Stimulated activated naive CD8-positive, alpha-beta T cell treated with anti-CD3 and anti-CD28 coated beads, Interleukin-15, amount 100 ng/mL, for 72 hours (primary cell): ENCODE data around the gene TENT5C.

Experiments
- ATAC-seq: fragments of 150-1000 bp; cut with Tn5 transposase; 2 replicates; pipeline ENCODE4 v1.10.0; 2021; ENCODE audit warnings: mild to moderate bottlenecking, moderate library complexity
- DNase-seq, 2 donors: peaks; one replicate each; pipeline ENCODE4 v3.0.0; 2021 to 2022
- H3K27ac Mint-ChIP-seq, 2 donors: one replicate each; pipeline ENCODE4 v1.8.0; 2022; ENCODE audit warnings: mild to moderate bottlenecking in 2 of 2, mixed read lengths in 2 of 2, moderate library complexity in 2 of 2
- H3K27me3 Mint-ChIP-seq: one replicate; pipeline ENCODE4 v1.8.0; 2022; ENCODE audit warnings: mixed read lengths
- H3K4me1 Mint-ChIP-seq: one replicate; pipeline ENCODE4 v1.8.0; 2022; ENCODE audit warnings: mild to moderate bottlenecking, mixed read lengths
- H3K4me3 Mint-ChIP-seq, 2 donors: one replicate each; pipeline ENCODE4 v1.8.0; 2022; ENCODE audit warnings: mild to moderate bottlenecking in 2 of 2, mixed read lengths in 2 of 2, moderate library complexity in 1 of 2
- H3K9me3 Mint-ChIP-seq, 2 donors: one replicate each; pipeline ENCODE4 v1.8.0; 2022; ENCODE audit warnings: mixed read lengths in 2 of 2

TENT5C gene

DNA sequence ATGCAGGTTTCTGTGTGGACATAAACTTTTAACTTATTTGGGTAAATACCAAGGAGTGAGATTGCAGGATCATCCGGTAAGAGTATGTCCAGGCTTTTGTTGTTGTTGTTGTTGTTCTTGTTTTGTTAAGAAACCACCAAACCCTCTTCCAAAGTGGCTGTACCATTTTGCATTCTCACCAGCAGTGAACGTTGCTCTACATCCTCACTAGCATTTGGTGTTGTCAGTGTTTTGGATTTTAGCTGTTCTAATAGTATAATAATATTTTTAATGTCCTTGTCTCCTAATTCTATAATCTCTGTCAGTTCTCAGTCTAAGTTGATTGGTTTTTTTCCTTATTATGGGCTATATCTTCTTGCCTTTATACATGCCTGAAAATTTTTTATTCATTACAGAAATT lies 37.8 kb downstream of the TENT5C start:
- H3K9me3 Mint-ChIP-seq, result no peaks in the 10 kb centered on the region
- ATAC-seq, result no peak
- H3K4me3 Mint-ChIP-seq, result no peak overlapping the region
- peaks cover 47% of the 10 kb centered on the region for H3K27me3 Mint-ChIP-seq
- no peak for DNase-seq
- peaks cover 5% of the 10 kb centered on the region for H3K4me1 Mint-ChIP-seq
- H3K27ac Mint-ChIP-seq, result no peak overlapping the region

DNA sequence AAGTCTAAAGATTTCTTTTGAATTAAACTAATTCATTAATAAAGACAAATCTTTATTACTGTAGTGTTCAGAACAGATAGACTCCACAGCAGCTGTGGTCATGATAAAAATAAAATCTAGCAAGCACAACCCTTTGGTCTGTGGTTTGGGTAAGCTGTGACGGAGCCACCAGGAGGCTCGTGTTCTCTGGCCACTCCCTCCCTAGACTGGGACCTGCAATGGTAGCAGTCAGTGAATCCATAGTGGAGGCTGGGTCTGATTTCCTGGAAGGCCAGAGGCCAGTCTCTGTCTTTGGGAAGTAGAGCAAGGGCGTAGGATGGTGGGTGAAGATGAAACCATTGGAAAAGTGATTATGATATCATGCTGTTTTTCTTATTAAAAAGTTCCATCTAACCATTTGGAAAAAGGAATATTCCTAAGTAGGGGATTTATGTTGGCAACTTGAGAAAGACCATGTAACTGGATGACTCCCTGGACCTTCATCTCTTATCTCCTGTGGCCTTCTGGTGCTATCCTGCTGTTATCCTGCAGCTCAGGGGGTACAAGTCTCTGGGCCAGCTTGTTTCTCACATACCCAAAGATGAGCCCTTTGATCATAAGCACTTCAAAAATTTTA lies 39.0 kb downstream of the TENT5C start:
- Mint-ChIP-seq H3K4me1 (peaks cover 5% of the 10 kb centered on the region), H3K27ac (no peak overlapping the region), H3K27me3 (peaks cover 59% of the 10 kb centered on the region), H3K4me3 (no peak overlapping the region), H3K9me3 (no peaks in the 10 kb centered on the region)
- DNase-seq, result no peak
- ATAC-seq, result no peak

DNA sequence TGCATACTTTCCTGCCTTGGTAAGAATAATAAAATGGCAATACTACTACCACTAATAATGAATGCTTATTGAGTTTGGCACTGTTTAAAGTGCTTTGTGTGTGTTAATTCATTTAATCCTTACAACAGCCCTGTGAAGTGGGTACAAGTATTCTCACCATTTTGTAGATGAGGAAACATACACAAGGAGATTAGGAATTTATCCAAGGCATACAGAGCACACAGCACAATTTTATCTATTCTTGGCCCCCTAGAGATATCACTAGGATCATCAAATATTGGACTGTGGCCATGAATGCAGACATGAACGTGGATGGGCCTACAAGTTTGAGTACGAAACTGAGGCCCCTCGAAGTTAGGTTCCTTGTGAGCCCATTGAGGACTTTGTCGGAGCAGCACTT lies 39.5 kb downstream of the TENT5C start:
- Mint-ChIP-seq H3K27me3 (peaks cover 63% of the 10 kb centered on the region), H3K4me3 (no peak overlapping the region), H3K9me3 (no peaks in the 10 kb centered on the region), H3K4me1 (peaks cover 5% of the 10 kb centered on the region), H3K27ac (no peak overlapping the region)
- no peak for DNase-seq
- no peak for ATAC-seq

DNA sequence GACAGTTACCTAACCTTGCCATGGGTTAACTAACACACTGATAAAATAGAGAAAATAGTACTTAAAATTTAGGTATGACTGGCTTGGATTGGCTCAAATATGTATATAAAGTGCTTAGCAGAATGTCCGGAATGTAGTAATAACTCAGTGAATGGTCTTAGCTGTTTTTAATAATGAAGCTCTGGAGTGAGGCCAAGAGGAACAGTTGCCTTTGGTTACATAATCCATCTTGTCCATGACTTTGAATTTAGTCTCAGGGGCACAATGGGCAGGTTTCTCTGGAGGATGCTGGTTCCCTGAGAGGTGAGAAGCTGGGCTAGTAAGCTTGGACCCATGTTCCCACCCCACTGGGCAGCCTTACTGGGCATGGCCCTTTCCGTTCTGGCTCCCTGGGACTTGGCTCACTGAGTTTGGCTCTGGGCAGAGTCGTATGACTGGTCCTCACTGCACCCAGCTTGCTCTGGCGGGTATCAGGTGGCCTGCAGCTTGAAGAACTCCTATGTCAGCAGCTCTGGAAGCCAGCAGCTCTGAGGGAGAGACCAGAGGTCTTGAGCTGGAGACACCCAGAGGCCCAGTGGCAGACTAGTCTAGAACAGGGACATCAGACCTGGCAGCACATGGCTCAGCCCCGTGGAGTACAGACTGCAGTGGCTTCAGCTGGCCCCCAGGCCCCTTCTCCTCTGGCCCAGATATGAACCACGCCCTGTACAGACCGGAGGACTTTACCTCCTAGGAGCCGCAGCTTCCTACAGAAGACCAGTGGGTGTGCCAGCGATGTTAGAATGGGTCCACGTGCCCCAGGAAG lies 40.4 kb downstream of the TENT5C start:
- Mint-ChIP-seq H3K27ac (no peak overlapping the region), H3K4me1 (peaks cover 11% of the 10 kb centered on the region), H3K27me3 (peaks cover 72% of the 10 kb centered on the region), H3K9me3 (no peaks in the 10 kb centered on the region), H3K4me3 (no peak overlapping the region)
- ATAC-seq, result no peak
- DNase-seq, result no peak

DNA sequence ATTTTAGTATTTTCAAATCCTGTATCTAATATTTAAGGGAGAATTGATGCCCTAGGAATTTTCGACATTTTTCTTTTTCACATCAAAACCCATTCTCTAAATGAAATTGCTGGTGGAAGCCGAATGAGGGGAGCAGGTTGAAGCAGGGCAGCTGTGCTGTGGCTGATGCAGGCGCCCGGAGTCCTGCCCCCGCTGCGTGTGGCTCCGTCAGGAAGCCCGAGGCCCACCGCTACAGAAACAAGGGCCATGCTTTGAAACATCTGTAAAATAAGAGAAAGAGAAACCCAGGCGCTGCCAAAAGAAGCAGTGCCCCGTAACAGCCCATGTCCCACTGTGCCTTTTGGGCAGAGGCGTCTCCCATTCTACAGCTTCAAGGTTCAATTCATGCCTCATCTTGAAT lies 41.1 kb downstream of the TENT5C start:
- no peaks in the 10 kb centered on the region for H3K9me3 Mint-ChIP-seq
- H3K4me1 Mint-ChIP-seq, result peaks cover 12% of the 10 kb centered on the region
- no peak overlapping the region for H3K27ac Mint-ChIP-seq
- peaks cover 79% of the 10 kb centered on the region for H3K27me3 Mint-ChIP-seq
- H3K4me3 Mint-ChIP-seq, result no peak overlapping the region
- ATAC-seq (no peak), DNase-seq (no peak)

DNA sequence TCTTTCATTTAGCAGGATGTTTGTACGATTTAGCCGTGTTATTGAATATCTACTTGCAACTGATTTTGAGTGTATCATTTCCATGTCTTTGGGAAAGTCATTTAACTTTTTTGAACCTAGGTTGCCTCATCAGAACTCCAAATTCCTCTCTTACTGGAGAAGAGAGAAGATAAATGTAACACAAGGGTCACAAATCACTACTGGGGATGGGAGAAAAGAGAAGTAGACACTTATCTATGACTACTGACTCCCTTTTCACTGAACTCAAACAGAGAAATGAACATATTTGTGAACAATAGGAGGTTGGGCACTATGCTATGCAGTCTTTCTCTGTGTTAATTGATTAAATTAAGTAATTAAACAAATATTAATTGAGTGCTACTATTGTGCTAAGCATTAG lies 42.2 kb downstream of the TENT5C start:
- no peak for DNase-seq
- no peaks in the 10 kb centered on the region for H3K9me3 Mint-ChIP-seq
- H3K4me3 Mint-ChIP-seq, result no peak overlapping the region
- ATAC-seq, result no peak
- peaks cover 90% of the 10 kb centered on the region for H3K27me3 Mint-ChIP-seq
- H3K4me1 Mint-ChIP-seq, result peaks cover 21% of the 10 kb centered on the region
- H3K27ac Mint-ChIP-seq, result no peak overlapping the region

DNA sequence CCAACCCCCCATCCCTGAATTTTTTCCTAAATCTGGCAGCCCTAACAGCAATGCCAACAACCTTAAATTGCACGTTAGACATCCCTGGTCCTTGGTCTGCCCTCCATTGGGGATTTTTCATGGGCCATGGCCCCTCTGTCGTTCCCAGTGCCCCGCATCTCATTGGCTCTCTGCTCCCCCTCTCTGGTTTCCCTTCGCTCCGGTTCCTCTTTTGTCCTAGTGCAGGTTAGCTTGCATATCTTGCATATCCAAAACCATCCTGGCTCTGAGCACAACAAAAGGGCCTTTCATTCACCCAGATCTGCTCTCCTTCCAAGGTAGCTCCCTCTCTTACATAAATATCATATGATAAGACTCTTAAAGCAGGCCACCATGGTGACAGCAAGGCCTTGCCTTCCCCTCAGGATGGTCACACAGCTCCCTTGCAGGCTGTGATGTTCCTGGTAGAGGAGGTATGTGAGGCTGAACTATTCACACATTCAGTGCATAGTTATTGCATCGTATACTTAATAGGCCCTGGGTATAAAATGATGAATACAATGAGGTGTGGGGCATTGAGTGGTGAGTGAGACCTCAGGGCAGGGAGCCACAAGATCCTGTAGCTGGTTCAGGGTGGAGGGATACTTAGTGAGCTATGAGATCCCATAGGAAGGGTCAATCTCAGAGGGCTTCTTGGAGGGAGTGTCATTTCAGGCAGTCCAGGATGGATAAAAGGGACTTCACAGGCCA lies 45.2 kb downstream of the TENT5C start:
- peaks cover 47% of the 10 kb centered on the region for H3K4me1 Mint-ChIP-seq
- peaks cover 89% of the 10 kb centered on the region for H3K27me3 Mint-ChIP-seq
- peak overlapping the region in 1 of 2 donors; percentile 4 for H3K27ac Mint-ChIP-seq
- H3K4me3 Mint-ChIP-seq, result no peak overlapping the region
- no peak for DNase-seq
- no peaks in the 10 kb centered on the region for H3K9me3 Mint-ChIP-seq
- no peak for ATAC-seq

DNA sequence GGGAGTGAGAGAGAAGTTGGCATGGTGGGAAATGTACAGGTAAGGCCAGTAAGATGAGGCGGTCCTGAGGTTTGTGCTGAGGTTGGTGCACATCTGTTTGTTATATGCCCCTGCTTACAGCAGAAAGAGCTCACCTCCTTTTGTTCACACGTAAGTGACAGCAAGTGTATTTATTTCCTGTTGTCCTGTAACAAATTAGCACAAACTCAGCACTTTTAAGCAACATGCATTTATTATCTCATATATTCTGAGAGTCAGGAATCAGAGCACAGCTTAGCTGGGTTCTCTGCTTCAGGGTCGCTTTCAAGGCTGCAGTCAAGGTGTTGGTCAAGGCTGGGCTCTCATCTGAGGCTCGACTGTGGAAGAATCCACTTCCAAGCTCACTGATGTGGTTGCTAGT lies 45.8 kb downstream of the TENT5C start:
- H3K27me3 Mint-ChIP-seq, result peaks cover 83% of the 10 kb centered on the region
- DNase-seq, result no peak
- no peak for ATAC-seq
- H3K4me1 Mint-ChIP-seq, result peaks cover 53% of the 10 kb centered on the region
- no peaks in the 10 kb centered on the region for H3K9me3 Mint-ChIP-seq
- no peak overlapping the region for H3K4me3 Mint-ChIP-seq
- H3K27ac Mint-ChIP-seq, result no peak overlapping the region

DNA sequence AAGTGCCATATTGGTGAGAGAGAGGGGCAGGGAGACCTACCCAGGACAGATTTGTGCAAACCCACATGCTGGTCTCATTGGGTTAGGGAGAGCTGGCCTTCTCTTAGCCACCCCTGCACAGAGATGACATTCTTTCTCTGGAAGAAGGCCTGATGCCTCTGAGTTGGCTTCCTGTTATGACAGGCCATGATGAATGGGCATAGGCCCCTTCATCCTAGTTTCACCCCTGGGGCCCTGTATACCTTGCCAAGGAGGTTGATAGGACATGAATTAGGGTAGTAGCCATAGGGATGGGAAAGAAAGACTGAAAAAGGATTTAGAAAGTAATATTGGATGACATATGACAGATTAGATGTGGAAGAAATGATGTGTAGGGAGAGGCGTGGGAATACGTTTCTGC lies 46.6 kb downstream of the TENT5C start:
- Mint-ChIP-seq H3K9me3 (no peaks in the 10 kb centered on the region), H3K27me3 (peaks cover 83% of the 10 kb centered on the region), H3K4me3 (no peak overlapping the region), H3K4me1 (peaks cover 61% of the 10 kb centered on the region), H3K27ac (no peak overlapping the region)
- DNase-seq (no peak), ATAC-seq (no peak)

DNA sequence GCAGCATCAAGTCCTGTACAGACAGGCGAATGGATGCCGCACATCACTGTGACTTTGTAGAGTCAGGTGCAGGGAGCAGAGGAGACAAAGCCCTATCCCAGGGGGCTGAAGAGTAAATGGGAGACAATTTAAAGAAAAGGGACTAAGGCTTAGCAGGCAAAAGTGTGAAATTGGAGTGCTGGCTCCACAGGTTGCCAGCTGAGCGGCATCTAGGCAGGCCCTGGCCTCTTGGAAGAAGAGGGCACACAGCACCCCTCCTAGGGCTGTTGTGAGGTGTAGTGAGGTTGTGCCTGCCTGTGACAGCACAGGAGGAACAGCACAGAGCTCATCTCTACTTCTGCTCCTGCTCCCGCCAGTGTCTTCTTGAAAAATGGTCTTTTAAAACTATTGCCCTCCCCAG lies 47.3 kb downstream of the TENT5C start:
- DNase-seq (no peak), ATAC-seq (no peak)
- H3K27ac Mint-ChIP-seq, result no peak overlapping the region
- H3K4me1 Mint-ChIP-seq, result peaks cover 66% of the 10 kb centered on the region
- peaks cover 75% of the 10 kb centered on the region for H3K27me3 Mint-ChIP-seq
- H3K4me3 Mint-ChIP-seq, result no peak overlapping the region
- H3K9me3 Mint-ChIP-seq, result no peaks in the 10 kb centered on the region

DNA sequence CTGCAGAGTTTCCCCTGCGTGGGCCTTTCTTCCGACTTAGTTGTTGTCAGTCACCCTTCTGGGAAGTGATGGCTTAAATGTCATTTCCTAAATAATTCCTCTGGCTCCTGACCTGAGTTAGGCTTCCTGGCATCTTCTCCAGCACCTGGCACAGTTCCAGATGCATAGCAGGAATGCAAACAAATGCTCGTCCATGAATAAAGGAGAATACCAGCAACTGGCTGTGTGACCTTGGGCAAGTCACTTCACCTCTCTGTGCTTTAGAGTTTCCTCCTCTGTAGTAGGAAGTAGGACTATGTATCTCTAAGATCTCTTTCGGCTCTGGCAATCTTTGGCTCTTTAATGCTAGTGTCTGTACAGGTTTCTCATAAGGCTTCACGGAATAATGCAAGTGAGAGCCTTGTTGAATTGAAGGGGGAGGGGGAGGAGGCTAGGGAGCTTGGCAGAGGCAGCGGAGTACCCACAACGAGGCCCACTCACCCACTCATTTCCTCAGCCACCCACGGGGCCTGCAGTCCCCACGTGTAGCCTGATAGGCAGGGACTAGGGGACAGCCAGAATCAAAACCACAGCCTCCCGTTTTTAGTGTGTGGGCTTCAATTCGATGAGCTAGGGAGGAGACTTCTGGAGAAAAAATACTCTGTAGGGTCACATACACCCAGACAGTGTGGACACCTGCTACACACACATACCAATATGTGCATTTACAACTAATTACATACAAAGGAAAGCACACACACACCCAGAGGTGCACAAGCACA lies 48.1 kb downstream of the TENT5C start:
- DNase-seq (peak in 1 of 2 donors; percentile 42), ATAC-seq (peak; percentile 33)
- H3K27me3 Mint-ChIP-seq, result peaks cover 68% of the 10 kb centered on the region
- no peaks in the 10 kb centered on the region for H3K9me3 Mint-ChIP-seq
- peak overlapping the region in 1 of 2 donors; percentile 14 for H3K27ac Mint-ChIP-seq
- H3K4me1 Mint-ChIP-seq, result peaks cover 73% of the 10 kb centered on the region
- H3K4me3 Mint-ChIP-seq, result peak overlapping the region; percentile 63 to 77

DNA sequence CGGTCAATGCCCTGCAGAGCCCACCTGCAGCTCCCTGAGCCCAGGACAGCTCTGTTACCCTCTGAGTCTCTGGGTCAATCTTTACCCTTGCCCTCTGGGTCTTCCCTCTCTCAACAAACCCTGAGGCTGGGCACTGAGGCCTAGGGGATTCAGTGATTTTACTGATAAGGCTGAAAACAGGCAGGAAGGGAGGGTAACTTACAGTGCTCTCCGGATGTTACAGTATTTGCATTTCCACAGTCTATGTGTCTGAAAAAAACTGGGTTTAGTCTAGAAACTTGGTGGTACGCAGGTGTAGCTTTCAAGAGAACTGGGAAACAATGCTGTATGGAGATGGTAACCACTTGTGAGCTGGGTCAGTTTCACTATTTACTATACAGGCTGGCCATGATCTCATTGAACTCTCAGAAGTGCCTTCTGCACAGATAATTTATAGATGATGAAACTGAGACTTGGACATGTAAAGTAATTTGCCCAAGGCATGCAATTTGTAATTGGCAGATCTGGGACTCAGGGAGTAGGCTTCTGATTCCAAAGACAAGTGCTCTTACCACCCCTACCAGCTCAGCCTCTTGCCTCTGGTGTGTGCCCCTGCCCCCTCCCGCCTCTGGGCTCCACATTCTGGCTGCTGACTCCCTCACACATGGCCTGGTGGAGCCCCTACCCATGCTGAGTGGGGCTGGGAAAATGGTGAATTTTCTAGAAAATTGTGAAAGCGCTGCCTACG lies 48.8 kb downstream of the TENT5C start:
- DNase-seq, result peak in 1 of 2 donors; percentile 52
- Mint-ChIP-seq H3K4me3 (peak overlapping the region; percentile 63 to 77), H3K27ac (peak overlapping the region in 1 of 2 donors; percentile 30), H3K27me3 (peaks cover 61% of the 10 kb centered on the region), H3K9me3 (no peaks in the 10 kb centered on the region), H3K4me1 (peaks cover 80% of the 10 kb centered on the region)
- peak; percentile 80 for ATAC-seq

DNA sequence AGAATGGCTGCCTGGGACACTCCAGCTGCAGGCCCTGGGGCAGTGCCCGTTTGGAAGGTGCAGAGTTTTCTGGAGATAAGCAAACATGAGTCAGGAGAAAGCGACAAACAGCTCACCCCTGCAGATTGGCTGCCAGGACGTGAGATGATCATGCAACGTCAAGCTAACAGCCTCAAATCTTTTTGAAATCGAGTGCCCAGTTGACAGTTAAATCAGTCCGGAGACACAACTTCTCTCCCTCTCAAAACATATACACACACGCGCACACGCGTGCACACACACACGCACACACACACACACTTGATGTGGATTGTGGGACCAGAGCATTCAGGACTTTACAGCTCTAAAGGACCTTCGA lies 49.4 kb downstream of the TENT5C start:
- H3K27ac Mint-ChIP-seq, result peak overlapping the region in 1 of 2 donors; percentile 30
- no peak for DNase-seq
- peaks cover 86% of the 10 kb centered on the region for H3K4me1 Mint-ChIP-seq
- H3K9me3 Mint-ChIP-seq, result no peaks in the 10 kb centered on the region
- H3K27me3 Mint-ChIP-seq, result peaks cover 56% of the 10 kb centered on the region
- no peak for ATAC-seq
- H3K4me3 Mint-ChIP-seq, result peak overlapping the region; percentile 63 to 77

DNA sequence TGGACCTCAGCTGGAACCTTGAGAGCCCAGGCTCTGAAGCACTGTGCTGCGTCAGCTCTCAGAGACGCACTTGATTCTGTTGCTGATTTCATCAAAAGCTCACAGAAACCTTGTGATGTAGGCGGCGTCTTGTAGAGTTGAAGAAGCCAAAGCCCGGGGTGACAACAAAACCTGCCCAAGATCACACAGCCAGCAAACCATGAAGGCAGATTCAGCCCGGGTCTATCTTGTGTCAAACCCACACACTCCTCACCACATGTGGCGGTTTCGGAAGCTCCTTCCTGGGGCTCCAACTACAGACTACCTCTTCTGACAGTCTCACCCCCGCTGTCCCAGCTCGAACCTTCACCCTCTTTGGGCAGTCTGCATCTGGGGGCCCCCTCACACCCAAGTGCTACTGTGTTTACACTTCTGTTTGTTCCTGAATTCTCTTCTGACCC lies 50.4 kb downstream of the TENT5C start:
- Mint-ChIP-seq H3K4me1 (peaks cover 90% of the 10 kb centered on the region), H3K27ac (peak overlapping the region; percentile 34 to 81), H3K27me3 (peaks cover 46% of the 10 kb centered on the region), H3K4me3 (peak overlapping the region; percentile 63 to 77), H3K9me3 (no peaks in the 10 kb centered on the region)
- DNase-seq (peak; percentile 76 to 87), ATAC-seq (peak; percentile 73)

DNA sequence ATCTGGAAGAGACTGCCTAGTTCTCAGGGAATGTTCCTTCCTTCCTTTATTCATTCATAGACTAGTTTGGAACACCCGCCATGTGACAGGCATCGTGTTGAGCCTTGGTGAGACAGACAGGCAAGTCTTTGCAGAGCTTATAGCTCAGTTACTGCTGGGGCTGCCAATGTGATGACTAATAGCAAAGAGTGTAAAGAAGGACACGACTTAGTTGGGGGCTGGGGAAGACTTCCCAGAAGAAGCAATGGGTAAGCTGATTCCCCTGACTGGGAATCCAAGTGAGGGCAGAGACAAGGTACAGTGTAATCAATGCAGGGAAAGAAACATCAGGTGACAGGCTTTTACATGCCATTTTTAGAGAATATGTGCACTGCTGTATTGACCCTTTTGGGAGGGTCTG lies 51.2 kb downstream of the TENT5C start:
- no peak overlapping the region for H3K4me3 Mint-ChIP-seq
- peaks cover 43% of the 10 kb centered on the region for H3K27me3 Mint-ChIP-seq
- ATAC-seq (no peak), DNase-seq (no peak)
- H3K27ac Mint-ChIP-seq, result no peak overlapping the region
- H3K4me1 Mint-ChIP-seq, result peaks cover 96% of the 10 kb centered on the region
- peaks cover 5% of the 10 kb centered on the region in 2 donors for H3K9me3 Mint-ChIP-seq
